GM21723 (cell line): ENCODE measurements around the gene SEMA7A.

Experiments
- ATAC-seq: cut with Tn5 transposase; IDR thresholded peaks from one replicate; pipeline ENCODE4 v1.9.1; 2021; ENCODE audit warnings: mild to moderate bottlenecking, moderate library complexity; ENCODE audit not compliant: unreplicated experiment

Gene SEMA7A

GRCh38 chr15:74432271-74432967 lies 1.3 kb downstream of the SEMA7A start:
- ATAC-seq: no peak

- no peak for ATAC-seq
Observed at GRCh38 chr15:74431645-74432044, 2.1 kb downstream of the SEMA7A start.

- ATAC-seq: no peak
Observed at GRCh38 chr15:74431116-74431515, 2.6 kb downstream of the SEMA7A start.

- no peak for ATAC-seq
Observed at GRCh38 chr15:74430510-74430951, 3.2 kb downstream of the SEMA7A start.

GRCh38 chr15:74429781-74430400 lies 3.9 kb downstream of the SEMA7A start:
- no peak for ATAC-seq

GRCh38 chr15:74428970-74429780 lies 4.6 kb downstream of the SEMA7A start:
- ATAC-seq: no peak

GRCh38 chr15:74428442-74428787 lies 5.3 kb downstream of the SEMA7A start:
- peak; percentile 36 for ATAC-seq

GRCh38 chr15:74427607-74428441 lies 5.9 kb downstream of the SEMA7A start:
- no peak for ATAC-seq

- ATAC-seq: no peak
Observed at GRCh38 chr15:74426404-74427281, 7.1 kb downstream of the SEMA7A start.

GRCh38 chr15:74425630-74426029 lies 8.1 kb downstream of the SEMA7A start:
- ATAC-seq: no peak

- no peak for ATAC-seq
Observed at GRCh38 chr15:74424901-74425528, 8.7 kb downstream of the SEMA7A start.

- ATAC-seq: no peak
Observed at GRCh38 chr15:74423431-74424257, 10.1 kb downstream of the SEMA7A start.

- ATAC-seq: no peak
Observed at GRCh38 chr15:74422652-74423430, 10.9 kb downstream of the SEMA7A start.

GRCh38 chr15:74422265-74422651 lies 11.5 kb downstream of the SEMA7A start:
- no peak for ATAC-seq

GRCh38 chr15:74421302-74422245 lies 12.2 kb downstream of the SEMA7A start:
- no peak for ATAC-seq

GRCh38 chr15:74420193-74420905 lies 13.4 kb downstream of the SEMA7A start:
- ATAC-seq: no peak
